ENCODE measurements around the gene NPHS1.
A peak's percentile ranks its signal among the peaks of the same experiment; 100 is the strongest.
"Not testable (repeated sequence)": the region's sequence is repeated elsewhere in the genome, so short reads cannot be mapped to it uniquely, and the experiment has no call there.

The NPHS1 gene

GRCh38 chr19:35811317-35812219 lies 40.7 kb downstream of the NPHS1 start:
- no peak for DNase-seq

DNA sequence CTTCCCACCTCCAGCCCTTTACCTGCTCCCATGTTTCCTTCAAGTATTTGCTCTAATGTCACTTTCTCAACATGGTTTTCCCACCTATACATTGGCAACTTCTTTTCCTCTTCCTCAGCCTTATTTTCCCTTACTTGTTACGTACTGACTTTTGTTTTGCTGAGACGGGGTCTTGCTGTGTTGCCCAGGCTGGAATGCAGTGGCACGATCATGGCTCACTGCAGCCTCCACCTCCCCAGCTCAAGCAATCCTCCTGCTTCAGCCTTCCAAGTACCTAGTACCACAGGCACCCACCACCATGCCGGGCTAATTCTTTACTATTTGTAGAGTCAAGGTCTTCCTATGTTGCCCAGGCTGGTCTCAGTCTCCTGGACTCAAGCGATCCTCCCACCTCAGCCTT lies 44.7 kb downstream of the NPHS1 start:
- DNase-seq, result no peak

- DNase-seq, result no peak
Observed at GRCh38 chr19:35806597-35806996, 45.7 kb downstream of the NPHS1 start.

- peak; percentile 56 for DNase-seq
Observed at GRCh38 chr19:35805526-35806102, 46.7 kb downstream of the NPHS1 start.

DNA sequence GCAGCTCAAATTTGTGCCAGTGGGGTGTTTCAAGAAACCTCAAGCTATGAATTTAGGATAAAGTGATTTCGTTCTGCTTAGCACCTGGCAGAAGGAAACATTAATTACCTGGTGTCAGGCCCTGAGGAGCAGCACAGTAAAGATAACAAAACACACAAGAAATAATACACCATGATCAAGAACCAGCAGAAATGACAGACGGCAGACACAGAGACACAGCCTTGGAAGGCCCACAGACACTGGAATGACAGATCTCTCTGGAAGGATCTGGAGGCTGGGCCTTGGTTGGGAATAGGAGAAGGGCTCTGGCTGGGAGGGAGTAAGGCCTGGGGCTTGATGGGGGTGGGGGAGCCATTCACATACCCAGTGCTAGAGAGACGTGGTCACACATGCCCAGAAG lies 50.5 kb downstream of the NPHS1 start:
- DNase-seq, result no peak

- DNase-seq, result no peak
Observed at GRCh38 chr19:35797663-35798062, 54.6 kb downstream of the NPHS1 start.

GRCh38 chr19:35796645-35797542 lies 55.4 kb downstream of the NPHS1 start:
- no peak for DNase-seq

- not testable (repeated sequence) for DNase-seq
Observed at GRCh38 chr19:35795564-35795963, 56.7 kb downstream of the NPHS1 start.

DNA sequence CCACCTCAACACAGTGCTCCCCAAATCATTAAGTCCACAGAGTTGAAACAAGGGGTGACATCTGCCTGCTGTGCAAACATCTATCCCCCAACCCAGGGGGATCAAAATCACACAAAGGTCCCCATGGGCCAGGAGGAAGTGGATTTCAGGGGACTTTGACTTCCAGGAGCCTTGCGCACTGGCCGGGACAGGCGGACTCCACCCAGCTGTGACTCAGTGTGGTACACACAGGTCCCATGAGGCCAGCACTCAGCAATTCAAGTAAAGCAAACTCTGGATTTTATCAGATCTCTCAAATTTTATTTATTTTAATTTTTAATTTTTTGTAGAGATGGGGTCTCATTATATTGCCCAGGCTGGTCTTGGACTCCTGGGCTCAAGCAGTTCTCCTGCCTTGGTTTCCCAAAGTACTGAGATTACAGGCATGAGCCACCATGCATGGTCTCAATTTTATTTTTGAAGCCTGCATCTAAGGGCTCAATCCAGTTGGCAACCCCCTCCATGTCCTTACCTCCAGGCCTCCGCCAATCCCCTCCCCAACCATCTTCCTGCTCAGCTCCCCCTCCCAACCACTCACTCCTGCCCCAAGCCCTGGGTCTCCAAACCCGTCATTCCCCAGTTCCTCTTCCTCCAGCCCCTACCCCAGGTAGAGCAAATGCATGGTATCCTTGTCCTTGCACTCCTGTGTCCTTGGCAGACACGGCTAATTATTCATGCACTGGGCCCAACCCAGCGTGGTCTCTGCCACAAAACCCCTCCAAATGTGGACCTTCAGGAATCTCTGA lies 58.7 kb downstream of the NPHS1 start:
- no peak for DNase-seq

DNA sequence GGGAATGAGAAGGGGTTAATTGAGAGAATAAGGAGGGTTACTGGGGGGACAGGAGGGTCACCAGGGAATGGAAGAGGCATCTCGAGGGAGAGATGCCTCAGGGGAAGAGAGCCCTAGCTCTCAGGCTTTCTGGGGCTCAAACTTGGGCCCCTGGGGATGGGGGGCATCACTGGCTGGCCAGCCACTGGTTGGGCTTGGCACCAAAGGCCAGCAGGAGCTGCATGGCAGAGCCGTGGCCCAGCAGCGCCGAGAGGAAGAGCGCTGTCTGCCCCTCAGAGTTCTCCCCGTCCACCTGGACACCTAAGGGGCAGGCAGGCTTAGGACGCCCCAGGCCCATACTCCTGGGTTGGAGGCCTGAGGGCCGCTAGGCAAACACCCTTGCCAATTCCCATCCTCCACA lies 59.4 kb downstream of the NPHS1 start:
- DNase-seq, result no peak

GRCh38 chr19:35792312-35792711 lies 60.0 kb downstream of the NPHS1 start:
- DNase-seq, result no peak

DNA sequence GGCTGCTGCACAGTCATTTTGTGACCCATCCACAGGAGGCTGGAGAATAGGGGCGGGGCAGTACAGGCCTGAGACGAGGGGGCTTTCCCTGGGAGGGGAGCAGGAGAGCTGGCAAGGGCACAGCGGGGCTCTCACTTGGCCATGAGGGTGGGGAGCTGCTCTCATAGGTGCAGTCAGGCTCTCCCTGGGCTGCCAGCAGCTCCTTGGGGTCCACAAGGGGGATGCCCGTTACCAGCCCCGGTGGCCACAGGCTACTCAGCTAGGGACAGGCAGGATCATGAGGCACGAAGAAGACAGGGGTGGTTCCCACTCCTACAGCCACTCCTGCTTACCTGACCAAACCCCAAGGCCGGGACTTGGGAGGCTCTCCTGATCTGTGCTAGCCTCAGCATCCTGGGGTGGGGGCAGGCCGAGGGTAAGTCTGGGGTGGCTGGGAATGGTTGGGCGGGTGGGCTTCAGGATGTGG lies 60.5 kb downstream of the NPHS1 start:
- no peak for DNase-seq

GRCh38 chr19:35790981-35791813 lies 61.1 kb downstream of the NPHS1 start:
- no peak for DNase-seq

DNA sequence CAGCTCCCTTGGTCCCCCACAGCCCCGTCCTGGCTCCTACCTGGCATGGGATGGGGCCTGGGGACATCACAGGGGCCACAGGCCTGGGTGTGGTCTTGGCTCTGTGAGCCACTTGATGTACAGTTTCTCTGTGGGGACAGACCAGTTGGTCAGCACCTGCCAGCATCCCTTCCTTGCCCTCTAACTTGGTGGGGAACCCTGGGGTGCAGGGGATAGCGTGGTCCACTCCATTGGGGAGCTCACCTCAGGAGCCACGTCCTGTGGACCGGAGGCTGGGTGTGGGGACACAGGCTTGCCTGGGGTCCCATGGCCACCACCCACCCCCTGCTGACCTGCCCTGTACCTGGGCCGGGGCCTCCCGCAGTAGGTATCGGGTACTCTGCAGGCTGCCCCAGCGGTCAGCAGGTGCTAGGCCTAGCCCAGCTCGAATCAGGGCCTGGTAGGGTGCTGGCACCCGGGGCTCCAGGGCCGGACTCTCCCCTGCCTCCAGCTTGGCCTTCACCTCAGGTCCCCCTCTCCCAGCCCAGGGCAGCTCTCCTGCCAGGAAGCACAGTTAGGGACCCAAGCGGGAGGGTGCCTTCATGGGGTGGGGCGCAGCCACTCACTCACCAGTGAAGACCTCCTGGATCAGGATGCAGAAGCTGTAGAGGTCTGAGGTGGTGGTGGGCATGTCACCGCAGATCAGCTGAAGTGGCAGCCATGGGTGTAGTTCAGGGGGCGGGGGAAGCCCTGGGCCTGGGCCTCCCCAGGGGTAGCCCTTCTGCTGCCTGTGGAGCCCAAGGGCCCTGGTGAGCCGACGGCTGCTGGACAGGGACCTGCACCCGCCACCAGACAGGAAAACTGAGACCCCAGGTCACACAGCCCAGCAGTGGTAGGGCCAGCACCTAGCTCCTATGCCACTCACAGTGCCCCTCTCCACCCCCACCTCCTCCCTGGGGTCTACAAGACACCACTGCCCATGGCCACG lies 62.0 kb downstream of the NPHS1 start:
- no peak for DNase-seq

- DNase-seq, result no peak
Observed at GRCh38 chr19:35789195-35789977, 62.9 kb downstream of the NPHS1 start.

DNA sequence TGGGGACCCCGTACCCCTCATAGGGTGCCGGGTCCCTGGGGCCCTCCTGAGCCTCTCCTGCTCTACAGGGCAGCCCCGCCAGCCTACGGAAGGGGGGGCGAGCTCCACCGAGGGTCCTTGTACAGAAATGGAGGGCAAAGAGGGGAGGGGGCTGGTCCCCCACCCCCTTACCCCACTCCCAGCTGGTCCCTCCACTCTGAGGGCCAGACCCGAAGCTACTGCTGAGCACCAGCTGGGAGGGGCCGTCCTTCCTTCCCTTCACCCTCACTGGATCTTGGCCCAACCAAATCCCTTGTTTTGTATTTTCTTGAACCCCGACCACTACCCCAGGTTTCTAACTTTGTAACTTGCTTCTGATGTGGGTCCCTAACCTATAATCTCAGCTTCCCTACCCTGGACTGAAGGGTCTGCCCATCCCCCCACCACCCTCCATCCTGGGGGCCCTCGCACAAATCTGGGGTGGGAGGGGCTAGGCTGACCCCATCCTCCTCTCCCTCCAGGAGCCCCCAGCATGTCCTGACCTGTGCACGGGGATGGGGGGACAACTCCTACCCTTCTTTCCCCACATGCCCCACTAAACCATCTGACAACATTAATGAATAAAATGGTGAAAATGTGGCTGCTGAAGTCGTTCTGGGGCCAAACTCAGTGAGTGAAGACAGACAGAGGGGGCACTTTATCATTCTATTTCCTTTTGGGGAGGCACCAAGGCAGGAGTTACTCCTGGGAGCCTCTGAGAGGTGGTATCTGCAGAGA lies 63.9 kb downstream of the NPHS1 start:
- DNase-seq, result no peak

DNA sequence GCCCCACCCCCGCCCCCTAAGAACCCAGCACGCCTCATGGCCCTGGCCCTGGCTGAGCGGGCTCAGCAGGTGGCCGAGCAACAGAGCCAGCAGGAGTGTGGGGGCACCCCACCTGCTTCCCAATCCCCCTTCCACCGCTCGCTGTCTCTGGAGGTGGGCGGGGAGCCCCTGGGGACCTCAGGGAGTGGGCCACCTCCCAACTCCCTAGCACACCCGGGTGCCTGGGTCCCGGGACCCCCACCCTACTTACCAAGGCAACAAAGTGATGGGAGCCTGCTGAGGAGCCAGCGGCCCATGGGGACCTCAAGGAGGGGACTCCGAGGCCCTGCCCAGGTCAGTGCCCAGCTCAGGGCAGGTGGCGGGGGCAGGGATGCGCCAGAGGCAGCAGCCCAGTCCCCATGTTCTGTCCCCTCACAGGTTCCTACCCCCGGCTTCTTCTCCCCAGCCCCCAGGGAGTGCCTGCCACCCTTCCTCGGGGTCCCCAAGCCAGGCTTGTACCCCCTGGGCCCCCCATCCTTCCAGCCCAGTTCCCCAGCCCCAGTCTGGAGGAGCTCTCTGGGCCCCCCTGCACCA lies 65.0 kb downstream of the NPHS1 start:
- DNase-seq, result no peak
